Inferior parietal cortex (tissue), 1 donor: ENCODE data around the gene PEX11A.
A peak's percentile ranks its signal among the peaks of the same experiment; 100 is the strongest.
"Not testable (repeated sequence)": the region's sequence is repeated elsewhere in the genome, so short reads cannot be mapped to it uniquely, and the experiment has no call there.

Experiments
- DNase-seq: peaks from one replicate; pipeline ENCODE4 v3.0.0-alpha.2; 2016; ENCODE audit errors: extremely low spot score

PEX11A gene, protein sequence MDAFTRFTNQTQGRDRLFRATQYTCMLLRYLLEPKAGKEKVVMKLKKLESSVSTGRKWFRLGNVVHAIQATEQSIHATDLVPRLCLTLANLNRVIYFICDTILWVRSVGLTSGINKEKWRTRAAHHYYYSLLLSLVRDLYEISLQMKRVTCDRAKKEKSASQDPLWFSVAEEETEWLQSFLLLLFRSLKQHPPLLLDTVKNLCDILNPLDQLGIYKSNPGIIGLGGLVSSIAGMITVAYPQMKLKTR

DNA sequence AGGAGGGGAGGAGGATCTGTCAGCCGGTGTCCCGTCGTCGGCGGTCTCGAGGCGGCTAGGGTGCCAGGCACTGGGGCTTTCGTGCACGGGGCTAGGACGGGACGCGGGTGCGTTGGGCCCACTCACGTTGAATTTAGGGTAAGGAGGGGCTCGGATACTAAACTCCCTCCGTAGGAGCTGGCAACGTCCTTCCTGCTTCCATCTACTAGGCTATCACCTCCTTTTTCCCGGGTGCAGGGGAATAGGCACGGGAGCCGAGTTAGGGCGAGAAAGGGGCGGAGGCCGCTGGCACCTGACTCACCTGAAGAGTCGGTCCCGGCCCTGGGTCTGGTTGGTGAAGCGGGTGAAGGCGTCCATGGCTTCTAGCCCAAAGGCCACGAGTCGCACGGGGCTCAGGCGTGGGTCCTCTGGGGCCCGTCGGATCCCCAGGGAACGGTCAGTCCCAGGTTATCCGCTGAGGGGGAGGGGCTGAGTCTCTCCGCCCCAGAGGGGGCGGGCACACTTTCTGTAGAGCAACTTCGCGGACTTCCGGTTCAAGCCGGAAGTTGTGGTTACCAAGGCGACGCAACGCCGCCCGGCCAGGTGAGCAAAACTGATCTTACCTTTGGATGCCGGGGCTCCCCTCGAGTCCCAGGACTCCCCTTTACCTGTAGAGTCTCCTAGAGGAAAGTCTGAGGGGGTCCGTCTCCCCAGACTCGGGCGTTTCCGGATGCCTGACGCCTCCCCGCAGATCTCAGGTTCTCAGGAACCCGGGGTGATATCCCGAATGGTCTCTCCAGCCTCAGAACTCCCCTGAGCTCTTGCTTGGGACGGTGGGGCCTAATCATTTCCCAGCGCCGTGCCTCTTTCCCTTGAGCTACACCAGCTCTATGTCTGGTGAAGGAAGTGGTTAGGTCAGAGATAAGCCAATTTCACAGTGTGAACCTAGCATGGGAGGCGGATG is at the start of gene PEX11A, which contains the start of gene WDR93:
TSS of gene PEX11A (minus strand) at position 479 of the 943 bp plus-strand sequence. CDS start at position 357, 122 bp downstream.
TSS of gene WDR93 (plus strand) at position 536 of the 943 bp plus-strand sequence. CDS start 10,936 bp downstream, outside the sequence.
- peak; percentile 61 for DNase-seq

DNA sequence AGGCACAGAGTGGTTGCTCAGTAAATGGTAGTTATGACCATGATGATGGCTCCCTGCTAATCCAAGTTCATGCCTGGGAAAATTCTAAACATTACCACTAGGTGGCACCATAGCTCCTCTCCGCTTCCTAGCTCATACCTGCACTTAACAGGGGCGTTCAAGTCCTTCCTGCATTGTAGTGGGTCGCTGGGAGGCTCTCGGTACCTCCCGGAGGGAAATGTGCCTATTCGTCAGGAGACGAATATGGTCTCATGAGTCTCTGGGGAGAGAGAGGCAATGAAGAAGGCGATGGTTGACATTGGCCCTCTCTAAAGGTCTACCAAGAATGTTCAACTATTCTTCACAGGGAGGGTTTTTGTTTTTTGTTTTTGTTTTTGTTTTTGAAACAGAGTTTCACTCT is 49.6 kb upstream of the PEX11A start:
- DNase-seq: peak; percentile 91

DNA sequence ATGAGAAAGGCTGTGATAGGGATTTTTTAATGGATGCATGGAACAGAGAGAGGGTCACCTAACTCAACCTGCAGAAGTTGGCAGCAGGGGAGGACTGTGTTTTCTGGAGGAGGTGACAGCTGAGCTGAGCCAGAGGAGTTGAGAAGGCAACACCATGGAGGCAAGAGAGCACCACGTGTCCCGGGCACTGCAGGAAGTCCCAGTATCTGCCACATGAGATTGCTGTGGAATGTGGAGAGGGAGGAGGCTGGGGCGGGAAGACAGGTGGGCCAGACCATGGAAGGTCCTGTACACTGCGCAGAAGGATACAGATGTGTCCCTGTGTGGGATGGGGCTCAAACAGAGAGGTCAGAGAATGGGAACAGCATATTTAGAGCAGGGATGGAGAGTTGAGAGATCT is 45.2 kb upstream of the PEX11A start:
- no peak for DNase-seq

DNA sequence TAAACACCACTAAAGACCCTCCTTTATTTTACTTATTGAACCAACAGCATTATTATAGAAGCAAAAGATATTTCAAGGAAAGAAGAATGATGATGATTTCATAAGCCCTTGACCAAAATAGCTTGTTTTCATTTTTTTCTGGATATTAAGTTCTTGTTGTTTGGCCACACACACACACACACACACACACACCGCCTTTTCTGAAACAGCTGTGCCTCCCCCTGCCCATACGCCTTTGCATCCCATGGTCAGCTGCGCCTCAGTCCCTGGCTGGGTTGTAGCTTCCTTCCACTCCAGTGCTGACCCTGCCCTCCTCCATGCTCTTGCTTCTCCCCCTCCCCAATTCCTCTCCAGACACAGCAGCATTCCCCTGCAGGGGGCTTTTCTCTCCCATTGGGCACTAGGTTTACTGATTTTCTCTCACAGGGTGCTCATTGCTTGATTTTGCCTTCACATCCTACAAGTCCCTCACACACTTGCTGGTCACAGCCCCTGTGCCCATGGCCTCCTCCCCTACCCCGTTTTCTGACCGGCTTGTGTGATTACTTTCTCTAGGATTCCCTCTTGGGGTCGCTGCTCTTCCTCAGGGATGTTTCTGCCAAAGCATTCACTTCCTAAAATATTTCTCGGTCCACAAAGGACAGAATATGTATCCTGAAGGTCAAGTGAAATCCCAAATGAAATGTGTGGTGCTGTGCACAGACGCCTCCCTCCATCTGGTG is 42.1 kb upstream of the PEX11A start:
- no peak for DNase-seq

DNA sequence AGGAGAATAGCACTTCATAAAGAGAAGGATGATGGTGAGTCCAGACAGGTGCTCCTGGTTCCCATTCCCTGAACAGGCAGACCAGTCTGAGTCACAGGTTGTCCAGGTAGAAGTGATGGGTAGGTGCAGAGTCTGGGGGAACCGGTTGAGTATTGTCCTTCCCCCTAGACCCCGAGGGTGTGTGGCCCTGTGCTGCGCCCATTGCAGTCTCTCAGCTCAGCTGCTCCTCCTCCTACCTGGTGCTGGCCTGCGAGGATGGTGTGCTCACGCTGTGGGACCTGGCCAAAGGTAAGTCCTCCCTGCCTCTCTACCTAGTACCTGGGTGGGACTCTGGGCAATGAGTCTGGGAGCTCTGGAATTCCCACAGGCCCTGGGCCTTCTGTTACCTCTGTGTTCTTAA is 40.7 kb upstream of the PEX11A start:
- DNase-seq: no peak

DNA sequence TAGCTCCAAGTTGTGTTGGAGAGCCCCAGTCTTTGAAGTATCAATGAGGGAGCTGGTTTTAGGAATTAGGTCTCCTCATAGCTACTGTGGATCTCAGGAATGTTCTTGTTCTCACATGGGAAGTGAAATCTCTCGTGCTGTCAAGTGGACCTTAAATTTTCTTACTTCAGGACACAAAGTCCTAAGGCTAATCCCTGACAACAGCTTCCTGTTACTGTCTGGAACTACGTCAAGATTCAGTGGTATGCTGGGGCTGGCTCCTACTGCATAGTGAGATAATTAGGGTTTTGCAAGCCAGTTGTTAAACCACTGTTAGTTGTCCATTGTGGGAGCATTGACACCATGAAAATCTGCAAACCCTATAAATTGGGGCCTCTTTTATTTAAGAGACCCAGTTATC is 37.7 kb upstream of the PEX11A start:
- DNase-seq: no peak

DNA sequence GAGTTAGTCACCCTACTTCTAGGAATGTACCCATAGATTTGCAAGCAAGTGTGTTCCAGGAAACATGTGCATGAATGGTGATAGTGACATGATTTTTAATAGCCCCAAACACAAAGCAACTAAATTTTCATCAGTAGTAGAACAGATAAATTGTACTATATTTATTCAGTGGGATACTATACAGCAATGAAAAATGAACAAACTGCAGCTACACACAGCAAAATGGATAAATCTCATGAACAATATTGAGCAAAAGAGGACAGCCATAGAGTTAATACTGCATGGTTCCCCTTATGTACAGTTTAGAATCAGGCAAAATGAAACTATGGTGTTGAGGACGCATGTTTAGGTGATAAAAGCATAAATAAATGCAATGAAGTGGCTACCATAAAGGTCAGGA is 34.5 kb upstream of the PEX11A start:
- DNase-seq: no peak

DNA sequence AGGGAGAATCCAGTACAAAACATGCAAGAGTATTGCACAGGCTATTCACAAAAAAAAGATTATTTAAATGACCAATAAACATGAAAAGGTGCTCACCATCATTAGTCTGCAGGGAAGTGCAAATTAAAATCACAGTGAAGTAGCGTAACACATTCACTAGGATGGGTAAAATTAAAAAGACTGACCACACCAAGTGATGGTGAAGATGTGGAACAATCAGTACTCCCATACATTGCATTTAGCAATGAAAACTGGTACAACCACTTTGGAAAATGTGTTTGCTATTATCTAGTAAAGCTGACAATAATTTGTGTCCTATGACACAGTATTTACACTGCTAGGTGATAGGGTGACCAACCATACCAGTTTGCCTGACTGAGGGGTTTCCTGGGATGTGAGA is 34.1 kb upstream of the PEX11A start:
- no peak for DNase-seq

DNA sequence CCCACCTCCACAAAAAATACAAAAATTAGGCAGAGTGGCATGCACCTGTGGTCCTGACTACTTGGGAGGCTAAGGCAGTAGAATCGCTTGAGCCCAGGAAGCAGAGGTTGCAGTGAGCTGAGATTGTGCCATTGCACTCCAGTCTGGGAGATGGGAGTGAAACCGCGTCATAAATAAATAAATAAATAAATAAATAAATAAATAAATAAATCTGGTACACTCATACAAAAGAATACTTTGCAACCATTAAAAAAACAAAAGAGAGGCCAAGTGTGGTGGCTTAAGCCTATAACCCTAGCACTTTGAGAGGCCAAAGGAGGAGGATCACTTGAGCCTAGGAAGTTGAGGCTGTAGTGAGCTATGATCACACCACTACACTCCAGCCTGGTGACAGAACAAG is 32.5 kb upstream of the PEX11A start:
- no peak for DNase-seq

DNA sequence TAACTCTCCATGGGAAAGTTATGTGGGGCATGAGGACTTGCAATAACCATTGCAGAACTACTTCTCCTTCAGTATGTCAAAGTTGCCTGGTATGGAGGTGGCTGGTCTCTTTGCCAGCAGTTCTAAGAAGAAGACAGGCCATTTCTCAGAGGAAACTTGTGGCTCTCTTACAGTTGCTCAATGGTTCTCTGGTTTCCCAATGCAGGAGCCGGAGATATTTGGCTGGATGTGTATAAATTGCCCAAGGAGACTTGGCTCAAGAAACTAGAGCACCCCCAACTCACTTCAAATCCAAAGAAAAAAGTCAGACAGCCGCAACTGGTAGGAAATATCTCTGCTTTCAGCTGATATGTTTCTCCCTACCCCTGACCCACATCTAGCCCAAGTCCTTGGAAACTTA is 24.2 kb upstream of the PEX11A start:
- DNase-seq: no peak

DNA sequence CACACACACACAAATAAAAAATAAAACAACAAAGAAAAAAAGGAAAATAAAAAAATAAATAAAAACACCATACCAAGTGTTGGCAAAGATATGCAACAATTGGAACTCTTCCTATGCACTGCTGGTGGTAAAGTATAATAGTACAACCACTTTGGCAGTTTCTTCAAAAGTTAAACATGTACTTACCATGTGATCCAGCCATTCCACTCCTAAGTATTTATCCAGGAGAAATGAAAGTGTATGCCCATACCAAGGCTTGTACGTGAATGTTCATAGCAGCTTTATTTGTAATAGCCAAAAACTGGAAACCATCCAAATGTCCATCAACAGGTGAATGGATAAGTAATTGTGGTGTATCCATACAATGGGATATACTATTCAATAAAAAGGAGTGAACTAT is 17.0 kb upstream of the PEX11A start:
- DNase-seq: no peak

DNA sequence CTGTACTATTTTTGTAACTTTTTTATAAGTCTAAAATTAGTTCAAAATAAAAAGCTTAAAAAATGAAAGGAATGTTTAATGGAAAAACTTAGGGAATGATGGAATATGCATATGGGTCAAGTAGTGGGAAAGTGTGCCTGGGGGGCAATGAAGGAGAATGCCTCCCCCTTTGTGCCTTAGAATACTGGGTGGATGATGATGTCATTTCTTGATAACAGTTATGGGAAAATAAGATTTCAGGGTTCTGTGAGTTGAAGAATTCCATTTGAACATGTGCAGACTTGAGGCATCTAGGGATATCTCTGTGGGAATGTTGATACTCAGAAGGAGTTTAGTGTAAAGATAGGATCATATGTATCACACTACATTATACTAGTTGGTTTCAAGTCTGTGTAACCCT is 13.9 kb upstream of the PEX11A start:
- DNase-seq: no peak

DNA sequence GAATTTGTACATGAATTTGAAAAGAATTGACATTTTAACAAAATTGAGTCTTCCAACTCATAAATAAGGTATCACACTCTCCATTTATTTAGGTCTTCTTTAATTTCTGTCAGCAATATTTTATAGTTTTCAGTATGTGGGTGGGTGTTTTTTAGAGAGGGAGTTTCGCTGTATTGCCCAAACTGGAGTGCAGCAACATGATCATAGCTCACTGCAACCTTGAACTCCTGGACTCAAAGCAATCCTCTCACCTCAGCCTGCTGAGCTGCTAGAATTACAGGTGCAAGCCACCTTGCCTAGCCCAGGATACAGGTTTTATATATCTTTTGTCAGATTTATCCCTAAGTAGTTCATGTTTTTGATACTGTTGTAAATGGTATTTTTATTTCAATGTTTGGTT is 4.6 kb upstream of the PEX11A start:
- no peak for DNase-seq

DNA sequence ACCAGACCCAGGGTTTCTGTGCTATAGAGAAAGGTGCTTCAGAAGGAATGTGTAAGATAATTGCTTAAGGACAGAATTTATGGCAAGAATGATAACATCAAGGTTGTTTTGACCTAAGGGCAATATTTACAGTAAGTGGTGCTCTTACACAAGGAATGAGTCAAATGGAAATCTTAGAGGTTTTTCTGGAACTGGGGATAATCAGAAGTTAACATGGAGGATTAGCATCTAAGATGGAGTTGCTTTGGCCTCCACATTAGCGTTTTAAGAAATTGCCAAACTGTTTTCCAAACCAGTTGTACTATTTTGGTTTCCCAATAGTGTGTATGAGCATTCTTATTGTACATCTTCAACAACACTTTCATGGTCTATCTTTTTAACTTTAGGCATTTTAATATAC is 3.1 kb upstream of the PEX11A start:
- no peak for DNase-seq

DNA sequence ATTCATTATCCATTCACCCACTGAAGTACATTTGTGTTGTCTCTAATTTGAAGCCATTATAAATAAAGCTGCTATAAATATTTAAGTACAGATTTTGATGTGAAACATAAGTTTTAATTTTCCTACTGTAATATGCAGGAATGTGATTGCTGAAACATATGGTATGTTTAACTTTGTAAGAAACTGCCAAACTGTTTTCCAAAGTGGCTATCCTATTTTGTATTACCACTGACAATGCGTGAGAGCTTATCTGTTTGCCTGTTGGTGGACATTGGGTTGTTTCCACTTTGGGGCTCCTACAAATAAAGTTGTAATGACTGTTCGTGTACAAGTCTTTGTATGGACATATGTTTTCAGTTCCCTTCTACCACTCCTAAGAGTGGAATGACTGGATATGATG is 2.5 kb upstream of the PEX11A start:
- DNase-seq: no peak

DNA sequence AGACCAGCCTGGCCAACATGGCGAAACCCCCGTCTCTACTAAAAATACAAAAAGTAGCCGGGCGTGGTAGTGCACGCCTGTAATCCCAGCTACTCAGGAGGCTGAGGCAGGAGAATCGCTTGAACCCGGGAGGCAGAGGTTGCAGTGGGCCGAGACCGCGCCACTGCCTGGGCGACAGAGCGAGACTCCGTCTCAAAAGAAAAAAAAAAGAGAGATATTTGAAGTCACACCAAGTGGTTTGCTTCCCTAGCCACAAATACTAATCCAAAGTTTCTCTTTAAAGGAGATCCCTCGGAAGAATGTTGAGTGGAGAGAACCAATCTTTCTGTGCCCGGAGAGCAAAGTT is 651 bp downstream of the PEX11A start:
- DNase-seq: not testable (repeated sequence)

DNA sequence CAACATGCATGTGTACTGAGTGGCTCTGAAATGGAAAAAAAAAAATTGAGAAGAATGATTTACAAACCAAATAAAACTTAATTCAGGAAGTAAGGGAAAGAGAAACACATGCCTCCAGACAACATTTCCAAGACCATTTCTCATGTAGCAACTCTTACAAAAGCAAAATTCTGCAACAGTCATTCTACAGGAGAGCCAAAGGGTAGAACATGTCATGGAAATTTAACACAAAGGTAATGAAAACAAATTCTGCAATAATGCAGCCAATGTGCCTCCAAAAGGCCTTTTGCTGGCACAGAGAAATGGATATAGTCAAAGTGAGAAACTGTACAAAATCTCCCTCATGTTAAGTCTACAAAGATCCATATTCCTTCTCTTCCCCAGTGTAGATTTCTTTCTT is 4.0 kb downstream of the PEX11A start:
- no peak for DNase-seq

DNA sequence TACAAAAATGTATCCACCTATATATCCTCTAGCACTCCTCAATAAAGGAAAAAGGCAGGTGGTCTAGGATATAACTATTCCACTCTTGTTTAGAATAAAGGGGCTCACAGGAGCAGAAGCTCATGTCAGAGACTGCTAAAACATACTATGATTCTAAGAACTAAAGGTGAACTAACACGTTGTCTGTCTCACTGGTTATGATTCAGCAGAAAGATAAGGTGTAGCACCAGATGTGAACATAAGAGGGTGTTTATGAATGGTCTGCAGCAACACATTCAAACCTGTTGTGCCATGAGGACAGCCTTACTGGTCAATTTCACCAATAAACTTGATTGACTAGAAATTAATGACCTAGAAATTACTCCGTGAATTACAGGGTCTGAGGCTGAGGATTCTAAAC is 4.6 kb downstream of the PEX11A start:
- DNase-seq: no peak

DNA sequence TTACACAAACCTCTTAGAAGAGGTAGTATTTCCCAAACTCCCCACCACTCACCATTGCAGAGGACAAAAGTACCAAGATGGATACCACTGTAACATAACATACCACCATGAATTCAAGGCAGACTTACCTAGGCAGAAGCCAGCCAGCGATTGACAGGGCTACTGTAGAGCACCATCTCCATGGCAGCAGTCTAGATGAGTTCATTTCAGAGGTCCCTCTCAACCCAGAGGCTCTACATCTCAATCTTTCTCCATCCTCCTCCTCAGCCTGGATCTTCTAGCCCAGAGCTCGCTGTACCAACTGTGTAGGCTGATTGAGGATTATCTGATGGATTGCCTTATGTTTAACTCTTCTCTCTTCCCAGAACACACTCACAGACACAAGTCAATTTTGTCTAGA is 9.4 kb downstream of the PEX11A start:
- DNase-seq: no peak

DNA sequence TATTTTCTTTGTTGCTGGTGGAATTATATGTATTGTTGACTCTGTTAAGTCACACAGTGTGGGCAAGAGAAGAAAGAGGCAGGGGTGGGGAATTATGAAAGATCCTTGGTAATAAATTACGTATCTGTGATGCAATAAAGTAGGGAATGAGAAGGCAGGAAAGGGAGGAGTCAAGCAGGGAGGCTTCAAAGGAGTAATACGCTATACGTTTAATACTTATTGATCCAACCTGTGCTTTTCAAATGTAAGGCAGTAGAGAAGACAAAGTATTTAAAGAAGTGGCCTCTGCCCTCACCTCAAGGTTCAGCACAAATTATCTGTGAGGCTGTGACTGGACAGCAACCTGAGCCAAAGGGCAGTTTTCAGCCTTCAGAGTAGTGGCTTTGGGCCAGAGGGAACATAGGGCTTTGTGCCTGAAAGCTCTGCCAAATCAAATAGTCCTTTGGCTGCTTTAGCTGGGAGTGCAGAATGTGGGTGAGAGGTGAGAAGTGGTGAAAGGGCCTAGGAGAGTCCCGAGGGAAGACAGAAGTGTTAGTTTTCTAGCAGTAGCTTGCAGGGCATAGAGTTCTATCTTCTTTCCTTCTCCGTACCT is 10.2 kb downstream of the PEX11A start:
- no peak for DNase-seq

DNA sequence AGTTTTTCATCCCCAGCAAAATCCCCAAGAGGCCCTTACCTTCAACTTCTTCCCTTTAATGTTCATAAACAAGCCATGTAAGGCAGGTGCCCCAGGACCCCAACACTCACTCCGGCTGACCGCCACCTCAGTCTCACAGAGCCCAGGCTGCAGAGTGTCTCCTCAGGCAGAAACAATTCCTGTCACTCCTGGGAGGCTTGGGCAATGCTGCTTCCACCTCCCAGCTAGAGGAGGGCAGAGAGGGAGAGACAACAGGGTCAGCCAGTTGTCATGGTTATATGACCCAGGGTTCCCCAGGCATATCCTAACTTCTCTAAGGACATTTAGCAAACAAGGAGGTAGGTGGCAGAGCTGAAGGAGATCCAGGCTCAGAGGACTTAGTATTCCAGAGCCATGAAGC is 11.3 kb downstream of the PEX11A start, which contains the start of gene PLIN1:
TSS of gene PLIN1 (minus strand) at position 156 of the 400 bp plus-strand sequence. CDS start 1,878 bp downstream, outside the sequence.
- DNase-seq: no peak

DNA sequence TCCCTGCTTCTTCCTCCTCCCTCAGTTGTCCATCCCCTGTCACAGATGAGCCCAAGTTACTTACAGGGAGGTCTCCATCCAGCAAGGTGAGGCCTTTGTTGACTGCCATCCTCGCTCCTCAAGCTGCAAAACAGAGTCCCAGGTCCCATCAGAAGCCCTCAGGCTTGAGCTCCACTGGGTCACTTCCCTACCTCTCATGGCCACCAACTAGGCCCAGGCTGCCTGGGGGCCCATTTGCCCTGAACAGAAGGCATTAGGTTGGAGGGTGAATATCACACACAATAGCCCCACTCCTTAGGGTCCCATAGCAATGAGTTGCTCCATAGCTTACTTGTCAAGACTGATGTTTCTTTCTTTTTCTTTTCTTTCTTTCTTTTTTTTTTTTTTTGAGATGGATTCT is 13.2 kb downstream of the PEX11A start:
- DNase-seq: no peak
